GM19238 (cell line): ENCODE data around the gene EXOC5.
"Not testable (repeated sequence)": the region's sequence is repeated elsewhere in the genome, so short reads cannot be mapped to it uniquely, and the experiment has no call there.

ENCODE experiments used
- DNase-seq: peaks from one replicate; pipeline ENCODE4 v3.0.0; 2011; ENCODE audit warnings: low spot score; ENCODE audit not compliant: insufficient read length

The EXOC5 gene

GRCh38 chr14:57258221-57258620 lies 10.5 kb downstream of the EXOC5 start:
- not testable (repeated sequence) for DNase-seq

- no peak for DNase-seq
Observed at GRCh38 chr14:57254884-57255283, 13.8 kb downstream of the EXOC5 start.

GRCh38 chr14:57246933-57247657 lies 21.6 kb downstream of the EXOC5 start:
- DNase-seq: no peak

- DNase-seq: no peak
Observed at GRCh38 chr14:57245941-57246340, 22.8 kb downstream of the EXOC5 start.

GRCh38 chr14:57244106-57244505 lies 24.6 kb downstream of the EXOC5 start:
- DNase-seq: no peak

- DNase-seq: no peak
Observed at GRCh38 chr14:57243320-57243719, 25.4 kb downstream of the EXOC5 start.

- DNase-seq: not testable (repeated sequence)
Observed at GRCh38 chr14:57240115-57240514, 28.6 kb downstream of the EXOC5 start.

- no peak for DNase-seq
Observed at GRCh38 chr14:57232006-57232405, 36.7 kb downstream of the EXOC5 start.

- DNase-seq: not testable (repeated sequence)
Observed at GRCh38 chr14:57228320-57228719, 40.4 kb downstream of the EXOC5 start.

GRCh38 chr14:57227083-57227482 lies 41.6 kb downstream of the EXOC5 start:
- no peak for DNase-seq

GRCh38 chr14:57221931-57222330 lies 46.8 kb downstream of the EXOC5 start:
- DNase-seq: no peak

GRCh38 chr14:57212919-57213318 lies 55.8 kb downstream of the EXOC5 start:
- DNase-seq: no peak

- DNase-seq: no peak
Observed at GRCh38 chr14:57209561-57209960, 59.1 kb downstream of the EXOC5 start.

GRCh38 chr14:57205938-57206337 lies 62.8 kb downstream of the EXOC5 start:
- DNase-seq: no peak

GRCh38 chr14:57202672-57203071 lies 66.0 kb downstream of the EXOC5 start:
- DNase-seq: not testable (repeated sequence)

- no peak for DNase-seq
Observed at GRCh38 chr14:57199921-57200320, 68.8 kb downstream of the EXOC5 start.

GRCh38 chr14:57189070-57189469 lies 79.6 kb downstream of the EXOC5 start:
- DNase-seq: no peak

GRCh38 chr14:57182760-57183503 lies 85.8 kb downstream of the EXOC5 start:
- DNase-seq: no peak

- DNase-seq: no peak
Observed at GRCh38 chr14:57179273-57179672, 89.4 kb downstream of the EXOC5 start.

GRCh38 chr14:57174466-57174865 lies 94.2 kb downstream of the EXOC5 start:
- DNase-seq: no peak

- no peak for DNase-seq
Observed at GRCh38 chr14:57171903-57172302, 96.8 kb downstream of the EXOC5 start.

GRCh38 chr14:57171363-57171762 lies 97.3 kb downstream of the EXOC5 start:
- DNase-seq: no peak

- no peak for DNase-seq
Observed at GRCh38 chr14:57169901-57170300, 98.8 kb downstream of the EXOC5 start.
